ENCODE measurements around the gene RTN4RL2.
A peak's percentile ranks its signal among the peaks of the same experiment; 100 is the strongest.

The RTN4RL2 gene

DNA sequence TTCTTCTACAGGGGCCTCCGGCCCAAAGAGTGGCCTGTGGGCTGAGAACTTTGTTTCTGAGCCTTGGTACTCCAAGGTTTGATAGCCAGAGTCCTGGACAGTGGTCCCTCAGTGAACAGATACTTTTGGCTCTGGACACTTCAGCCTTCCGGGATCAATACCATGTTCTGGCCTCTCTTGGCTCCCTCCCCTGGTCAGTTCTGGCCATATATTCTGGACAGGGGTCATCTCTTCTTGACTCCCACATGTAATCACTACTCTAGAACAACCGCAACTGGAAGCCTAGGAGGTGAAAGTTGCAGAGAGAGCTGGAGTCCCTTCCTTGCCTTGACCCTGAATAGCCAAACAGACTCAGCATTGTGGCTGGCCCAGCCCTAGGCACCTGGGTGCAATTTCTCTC, 2.3 kb downstream of the RTN4RL2 start:
- DNase-seq (ENCODE audit: low read depth in 2 of 2) = no peak

DNA sequence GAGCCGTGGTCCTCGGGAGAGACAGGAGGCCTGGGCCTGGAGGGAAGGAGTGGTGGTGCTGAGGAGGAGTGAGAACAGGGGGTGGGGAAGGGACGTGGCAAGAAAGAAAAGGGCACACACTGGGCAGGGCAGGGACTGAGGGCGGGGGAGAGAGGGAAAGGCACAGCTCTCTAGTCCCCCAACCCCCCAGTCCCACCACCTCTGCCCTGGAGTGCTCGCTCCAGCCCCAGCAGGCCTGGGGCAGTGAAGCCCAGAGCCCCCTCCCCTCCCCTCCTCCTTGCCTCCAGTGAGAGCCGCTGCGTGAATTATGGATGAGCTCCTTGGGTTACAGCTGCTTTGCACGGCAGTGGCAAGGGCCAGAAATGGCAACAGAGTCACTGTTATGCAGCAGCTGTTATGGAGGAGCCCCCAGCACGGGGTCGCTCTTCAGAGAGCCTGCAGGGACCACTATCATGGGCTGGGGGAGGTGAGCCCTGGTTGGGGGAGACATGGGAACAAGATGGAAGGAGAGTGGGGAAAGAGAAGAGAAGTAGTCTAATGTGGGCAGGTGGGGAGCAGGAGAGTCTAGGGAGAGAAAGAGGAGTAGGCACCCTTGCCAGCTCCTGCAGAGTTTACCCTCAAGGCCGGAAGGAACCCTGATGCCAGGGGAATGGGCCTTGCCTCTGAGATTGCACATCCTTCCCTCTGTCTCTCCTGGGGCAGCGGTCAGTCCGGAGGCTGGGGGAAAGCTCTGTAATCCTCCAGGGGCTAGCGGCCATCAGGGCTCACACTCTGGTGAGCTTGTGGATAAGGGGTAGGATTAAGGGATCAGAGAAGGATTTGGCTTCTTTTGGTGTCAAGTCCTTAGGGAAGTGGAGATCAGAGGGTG, 3.6 kb downstream of the RTN4RL2 start:
- no peak for DNase-seq (ENCODE audit: low read depth in 2 of 2)

DNA sequence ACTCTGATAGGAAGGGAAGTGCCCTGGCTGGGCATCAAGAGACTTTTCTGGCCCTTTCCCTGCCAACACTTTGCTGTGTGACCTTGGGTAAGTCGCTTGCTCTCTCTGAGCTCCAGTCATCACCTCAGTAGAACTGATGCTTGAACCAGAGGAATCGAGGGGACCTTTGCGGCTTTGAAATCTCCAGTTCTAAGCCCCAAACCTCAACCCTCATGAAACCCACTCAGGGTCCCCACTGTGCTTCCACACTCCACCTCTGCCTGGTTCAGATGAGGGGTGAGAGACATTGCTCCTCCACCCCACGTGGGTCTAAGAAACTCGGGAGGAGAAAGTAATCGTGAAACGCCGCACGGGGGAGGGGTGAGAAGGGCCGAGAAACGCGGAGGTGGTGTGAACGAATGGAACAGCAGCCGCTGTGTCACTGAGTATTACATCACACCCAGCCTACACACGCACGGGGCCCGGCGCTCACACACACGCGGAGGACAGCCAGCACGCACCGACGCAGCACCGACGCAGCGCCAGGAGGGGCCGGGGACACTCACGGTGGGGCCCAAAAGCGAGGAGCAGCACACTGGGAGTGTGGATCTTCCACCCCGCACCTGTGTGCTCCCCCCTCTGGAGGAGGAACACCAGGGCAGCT, 4.3 kb downstream of the RTN4RL2 start:
- DNase-seq (ENCODE audit: low read depth in 2 of 2) = no peak

DNA sequence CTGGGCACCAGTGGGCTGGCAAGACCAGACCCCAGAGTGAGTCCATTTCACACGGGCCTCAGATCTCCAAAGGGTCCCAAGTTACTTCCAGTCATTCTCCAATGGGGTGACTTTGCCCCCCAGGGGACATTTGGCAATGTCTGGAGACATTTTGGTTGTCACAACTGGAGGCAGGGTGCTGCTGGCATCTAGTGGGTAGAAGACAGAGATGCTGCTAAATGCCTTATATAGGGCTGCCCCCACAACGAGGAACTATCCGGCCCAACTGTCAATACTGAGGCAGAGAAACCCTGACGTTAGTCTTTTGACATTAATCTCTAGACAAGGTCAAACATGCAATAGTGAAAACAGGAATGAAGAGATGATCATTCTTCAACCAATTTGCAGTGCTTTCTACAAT, 6.4 kb downstream of the RTN4RL2 start:
- no peak for DNase-seq (ENCODE audit: low read depth in 2 of 2)

DNA sequence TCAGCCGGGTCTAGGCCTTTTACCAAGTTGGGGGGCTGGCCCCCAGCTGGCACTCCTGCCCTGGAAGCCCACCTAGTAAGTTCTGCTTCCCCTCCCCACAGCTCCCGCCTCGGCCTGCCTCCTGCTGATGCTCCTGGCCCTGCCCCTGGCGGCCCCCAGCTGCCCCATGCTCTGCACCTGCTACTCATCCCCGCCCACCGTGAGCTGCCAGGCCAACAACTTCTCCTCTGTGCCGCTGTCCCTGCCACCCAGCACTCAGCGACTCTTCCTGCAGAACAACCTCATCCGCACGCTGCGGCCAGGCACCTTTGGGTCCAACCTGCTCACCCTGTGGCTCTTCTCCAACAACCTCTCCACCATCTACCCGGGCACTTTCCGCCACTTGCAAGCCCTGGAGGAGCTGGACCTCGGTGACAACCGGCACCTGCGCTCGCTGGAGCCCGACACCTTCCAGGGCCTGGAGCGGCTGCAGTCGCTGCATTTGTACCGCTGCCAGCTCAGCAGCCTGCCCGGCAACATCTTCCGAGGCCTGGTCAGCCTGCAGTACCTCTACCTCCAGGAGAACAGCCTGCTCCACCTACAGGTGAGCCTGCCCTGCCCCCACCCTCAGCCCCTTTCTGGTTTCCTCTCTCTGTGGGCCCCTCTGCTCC, 7.3 kb downstream of the RTN4RL2 start:
- DNase-seq (ENCODE audit: low read depth in 2 of 2) = no peak

DNA sequence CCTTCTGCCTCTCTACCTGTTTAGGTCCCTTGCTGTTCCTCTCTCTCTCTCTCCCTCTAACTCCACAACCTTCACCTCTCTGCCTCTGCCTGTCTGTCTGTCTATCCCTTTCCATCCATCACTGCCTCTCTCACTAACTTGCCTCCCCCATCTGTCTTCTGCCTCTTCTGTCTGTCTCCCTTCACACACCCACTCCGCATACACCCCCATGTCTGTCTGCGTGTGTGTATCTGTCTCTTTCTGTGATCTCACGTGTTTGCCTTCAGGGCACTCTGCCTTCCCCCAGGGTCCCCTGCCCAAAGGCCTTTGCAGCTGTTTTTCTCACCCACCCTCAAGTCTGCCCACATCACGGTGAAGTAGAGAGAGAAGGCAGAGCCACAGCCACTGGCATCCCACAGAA, 7.9 kb downstream of the RTN4RL2 start:
- no peak for DNase-seq (ENCODE audit: low read depth in 2 of 2)

DNA sequence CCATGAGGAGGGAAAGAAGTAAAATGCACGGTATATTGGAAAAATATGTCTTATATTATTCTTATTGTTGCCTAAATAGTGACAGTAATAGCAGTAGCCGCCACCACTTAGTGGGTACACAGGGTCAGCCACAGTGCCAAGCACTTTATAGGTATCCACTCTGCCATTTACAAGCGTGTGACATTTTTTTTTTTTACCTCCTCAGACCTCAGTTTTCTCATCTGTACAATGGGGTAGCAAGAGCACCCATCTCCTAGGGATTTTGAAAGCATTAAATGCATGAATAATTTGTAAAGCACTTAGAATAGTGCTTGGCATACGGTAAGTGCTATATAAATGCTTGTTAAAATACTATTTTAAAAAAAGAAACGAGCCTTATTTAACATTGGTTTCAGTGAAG, 8.9 kb downstream of the RTN4RL2 start:
- no peak for DNase-seq (ENCODE audit: low read depth in 2 of 2)

DNA sequence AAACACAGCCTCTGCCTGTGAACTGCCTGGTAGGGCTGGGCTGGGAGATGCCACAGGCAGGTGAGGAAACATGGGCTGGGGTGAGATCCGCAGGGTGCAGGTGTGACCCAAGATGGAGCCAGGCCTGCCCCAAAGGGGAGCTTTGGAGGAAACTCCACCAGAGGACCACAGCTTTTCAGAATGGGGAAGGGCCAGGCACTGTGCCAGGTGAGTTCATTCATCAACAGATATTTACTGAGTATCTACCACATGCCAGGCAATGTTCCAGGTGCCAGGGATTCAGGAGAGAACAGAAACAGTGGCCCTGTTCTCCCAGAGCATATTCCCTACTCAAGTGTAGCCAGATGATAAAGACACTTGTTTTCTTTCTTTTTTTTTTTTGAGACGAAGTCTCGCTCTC, 11.2 kb downstream of the RTN4RL2 start:
- no peak for DNase-seq (ENCODE audit: low read depth in 2 of 2)

DNA sequence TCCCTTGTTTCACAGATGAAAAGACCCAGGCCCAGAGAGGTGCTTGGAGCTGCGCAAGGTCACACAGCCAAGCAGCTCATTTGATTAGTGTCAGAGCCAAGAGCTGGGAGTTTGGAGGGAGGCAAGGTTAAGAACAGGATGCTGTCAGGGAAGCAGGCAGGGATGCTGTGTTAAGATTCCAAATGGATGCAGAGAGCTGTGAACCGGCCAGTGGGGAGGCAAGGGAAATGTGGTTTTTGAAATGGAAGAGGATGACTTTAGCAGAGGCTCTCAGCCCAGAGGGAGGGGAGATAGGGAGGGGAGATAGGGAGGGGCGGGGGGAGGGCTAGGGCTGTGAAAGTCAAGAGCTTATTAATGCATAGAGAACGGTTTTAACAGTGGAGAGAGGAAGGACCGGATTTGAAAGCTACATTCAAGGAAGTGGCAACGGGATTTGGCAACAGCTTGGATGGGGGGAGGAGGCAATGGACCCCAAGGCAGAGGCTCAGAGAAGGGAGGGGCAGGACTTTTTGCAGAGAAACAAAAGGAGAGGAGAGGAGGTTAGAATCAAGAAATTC, 13.0 kb downstream of the RTN4RL2 start:
- no peak for DNase-seq (ENCODE audit: low read depth in 2 of 2)

DNA sequence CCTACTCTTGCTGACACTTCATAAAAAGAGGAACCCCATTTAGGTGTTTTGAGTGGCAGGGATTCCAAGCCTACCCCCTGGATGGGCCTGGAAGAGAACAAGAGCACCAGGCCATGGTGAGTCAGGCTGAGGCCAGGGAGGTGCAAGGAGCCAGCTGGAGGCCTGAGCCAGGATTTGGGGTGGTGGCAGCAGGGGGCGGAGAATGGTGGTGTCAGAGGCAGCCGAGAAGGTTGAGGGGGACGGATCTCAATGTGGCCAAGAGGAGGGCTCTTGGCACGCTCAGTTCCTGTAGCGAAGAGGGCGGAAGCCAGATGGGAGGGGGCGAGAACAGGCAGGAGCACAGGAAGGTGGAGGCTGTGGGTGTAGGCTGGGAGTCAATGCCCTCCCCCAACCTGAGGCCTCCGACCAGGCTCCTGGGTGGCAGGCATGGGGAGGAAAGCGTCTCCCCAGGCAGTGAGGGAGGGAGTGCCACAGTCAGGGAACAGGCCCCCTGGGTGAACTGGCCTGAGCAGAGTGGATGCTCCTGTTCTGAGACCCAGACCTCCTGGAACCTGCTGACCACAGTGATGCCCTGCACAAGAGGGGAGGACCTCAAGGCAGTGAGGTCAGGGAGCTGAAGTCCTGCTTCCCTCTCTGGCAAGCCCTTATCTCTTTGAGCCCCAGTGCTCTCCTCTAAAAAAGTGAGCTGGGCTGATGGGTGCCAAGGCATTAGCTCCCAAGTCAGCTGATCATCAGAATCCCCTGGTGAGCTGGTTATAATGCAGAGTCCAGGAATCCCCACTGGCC, 13.9 kb downstream of the RTN4RL2 start:
- DNase-seq (ENCODE audit: low read depth in 2 of 2) = no peak

DNA sequence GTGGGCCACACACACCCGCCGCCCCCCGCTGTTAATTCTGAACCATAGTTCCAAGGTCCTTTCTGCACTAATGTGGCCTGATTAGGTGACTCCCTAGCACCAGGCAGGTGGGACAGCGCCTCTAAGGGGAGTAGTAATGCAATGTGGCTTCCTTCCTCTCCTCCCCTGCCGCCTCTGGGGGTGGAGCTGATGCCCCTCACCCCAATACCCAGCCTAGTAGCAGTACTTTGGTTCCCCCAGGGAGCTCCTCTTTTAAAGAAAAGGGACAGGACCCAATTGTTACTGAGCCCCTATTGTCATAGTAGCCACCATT, 14.4 kb downstream of the RTN4RL2 start:
- no peak for DNase-seq (ENCODE audit: low read depth in 2 of 2)

DNA sequence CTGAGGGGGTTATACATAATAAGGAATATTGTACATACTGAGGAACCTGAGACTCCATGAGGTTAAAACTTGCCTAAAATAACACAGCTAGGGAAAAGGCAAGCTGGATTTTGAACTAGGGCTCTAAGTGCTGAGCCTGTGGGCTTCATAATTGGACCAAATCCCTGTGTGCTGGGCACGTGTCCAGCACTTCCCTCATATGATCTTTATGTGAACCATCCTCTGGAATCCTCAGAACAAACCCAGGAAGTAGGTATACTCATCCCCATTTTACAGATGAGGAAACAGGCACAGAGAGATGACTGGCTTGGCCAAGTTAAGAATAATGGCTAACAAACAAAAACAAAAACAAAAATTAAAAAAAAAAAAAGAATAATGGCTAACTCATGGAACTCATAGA, 14.9 kb downstream of the RTN4RL2 start:
- no peak for DNase-seq (ENCODE audit: low read depth in 2 of 2)

DNA sequence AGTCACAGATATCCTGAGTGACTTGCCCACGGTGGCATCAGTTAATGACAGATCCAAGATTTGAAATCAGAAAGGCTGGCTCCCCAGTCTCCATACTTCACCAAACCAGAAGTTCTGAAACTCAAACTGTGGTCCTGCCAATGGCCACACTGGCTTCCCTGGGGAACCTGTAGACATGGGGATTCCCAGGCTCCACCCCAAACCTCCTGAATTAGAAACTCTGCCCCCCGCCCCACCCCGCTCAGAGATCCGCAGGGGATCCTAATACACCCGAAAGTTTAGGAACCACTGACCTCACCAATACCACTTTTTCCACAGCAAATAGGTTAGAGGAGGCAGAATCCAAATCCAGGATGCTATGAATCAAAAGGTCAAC, 15.3 kb downstream of the RTN4RL2 start:
- no peak for DNase-seq (ENCODE audit: low read depth in 2 of 2)

DNA sequence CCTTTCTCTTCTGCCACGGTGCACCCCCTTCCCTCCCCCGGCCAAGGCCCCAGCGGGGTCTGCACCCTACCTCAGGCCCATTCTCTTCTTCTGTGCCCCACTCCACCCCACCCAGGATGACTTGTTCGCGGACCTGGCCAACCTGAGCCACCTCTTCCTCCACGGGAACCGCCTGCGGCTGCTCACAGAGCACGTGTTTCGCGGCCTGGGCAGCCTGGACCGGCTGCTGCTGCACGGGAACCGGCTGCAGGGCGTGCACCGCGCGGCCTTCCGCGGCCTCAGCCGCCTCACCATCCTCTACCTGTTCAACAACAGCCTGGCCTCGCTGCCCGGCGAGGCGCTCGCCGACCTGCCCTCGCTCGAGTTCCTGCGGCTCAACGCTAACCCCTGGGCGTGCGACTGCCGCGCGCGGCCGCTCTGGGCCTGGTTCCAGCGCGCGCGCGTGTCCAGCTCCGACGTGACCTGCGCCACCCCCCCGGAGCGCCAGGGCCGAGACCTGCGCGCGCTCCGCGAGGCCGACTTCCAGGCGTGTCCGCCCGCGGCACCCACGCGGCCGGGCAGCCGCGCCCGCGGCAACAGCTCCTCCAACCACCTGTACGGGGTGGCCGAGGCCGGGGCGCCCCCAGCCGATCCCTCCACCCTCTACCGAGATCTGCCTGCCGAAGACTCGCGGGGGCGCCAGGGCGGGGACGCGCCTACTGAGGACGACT, 15.9 kb downstream of the RTN4RL2 start:
- peak in 1 of 2 donors; percentile 36 for DNase-seq (ENCODE audit: low read depth in 2 of 2)

DNA sequence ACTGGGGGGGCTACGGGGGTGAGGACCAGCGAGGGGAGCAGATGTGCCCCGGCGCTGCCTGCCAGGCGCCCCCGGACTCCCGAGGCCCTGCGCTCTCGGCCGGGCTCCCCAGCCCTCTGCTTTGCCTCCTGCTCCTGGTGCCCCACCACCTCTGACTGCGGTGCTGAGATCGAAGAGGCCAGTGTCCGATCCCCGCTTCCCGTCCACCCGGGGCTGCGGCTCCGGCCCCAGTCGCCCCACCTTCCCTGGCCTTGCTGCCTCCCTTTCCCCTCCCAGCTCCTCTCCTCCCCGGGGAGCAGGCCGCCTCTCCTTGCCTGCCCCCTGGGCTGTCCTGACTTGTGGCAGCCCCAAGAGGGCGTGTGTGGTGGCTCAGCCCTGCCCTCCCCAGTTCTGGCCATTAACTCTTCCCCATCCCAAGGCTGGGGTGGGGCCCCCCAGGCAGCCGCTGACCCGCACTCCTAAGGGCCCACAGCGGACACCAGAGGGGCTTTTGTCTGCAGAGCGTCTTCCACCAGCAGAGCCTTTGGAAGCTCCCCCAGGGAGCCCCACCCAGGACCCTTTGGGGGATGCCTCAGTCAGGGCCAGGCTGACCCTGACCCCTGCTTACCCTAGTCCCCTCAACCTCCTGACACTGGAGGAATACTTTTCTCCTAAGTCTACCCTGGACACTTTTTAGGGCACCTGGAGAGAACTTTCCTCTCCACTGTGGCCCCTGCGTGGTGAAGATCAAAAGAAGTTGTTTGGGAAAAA, 16.6 kb downstream of the RTN4RL2 start:
- DNase-seq (ENCODE audit: low read depth in 2 of 2) = peak in 1 of 2 donors; percentile 26

DNA sequence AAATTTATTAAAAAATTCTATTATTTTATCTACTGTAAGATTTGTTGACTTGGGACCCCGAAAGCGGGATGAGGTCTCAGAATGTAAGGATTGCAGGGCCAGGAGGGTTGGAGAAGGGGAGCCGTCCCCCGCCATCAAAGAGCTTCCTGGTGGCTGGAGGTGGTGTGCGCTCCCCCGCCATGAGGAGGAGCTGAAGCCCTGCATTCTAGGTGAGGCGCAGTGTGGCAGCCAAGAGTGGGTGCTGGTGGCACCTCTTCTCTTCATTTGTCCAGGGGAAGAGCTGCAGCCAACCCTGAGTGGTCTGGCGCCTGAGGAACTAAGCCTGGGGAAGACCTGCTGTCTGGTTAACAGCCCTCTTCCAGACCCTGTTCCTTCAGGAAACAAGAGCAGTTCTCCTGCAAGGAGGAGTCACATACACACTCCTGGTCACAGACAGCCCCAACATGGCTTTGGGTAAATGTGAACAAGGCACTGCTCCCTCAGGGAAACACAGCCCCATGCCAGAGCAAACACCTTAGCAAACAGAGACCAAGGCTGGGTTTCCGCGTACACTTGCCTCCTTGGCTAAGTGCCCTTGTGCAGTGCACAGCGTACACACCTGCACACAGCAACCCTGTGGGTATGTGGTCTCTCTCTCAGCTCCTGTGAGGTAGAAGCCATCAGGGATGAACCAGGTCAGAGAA, 17.3 kb downstream of the RTN4RL2 start:
- no peak for DNase-seq (ENCODE audit: low read depth in 2 of 2)

DNA sequence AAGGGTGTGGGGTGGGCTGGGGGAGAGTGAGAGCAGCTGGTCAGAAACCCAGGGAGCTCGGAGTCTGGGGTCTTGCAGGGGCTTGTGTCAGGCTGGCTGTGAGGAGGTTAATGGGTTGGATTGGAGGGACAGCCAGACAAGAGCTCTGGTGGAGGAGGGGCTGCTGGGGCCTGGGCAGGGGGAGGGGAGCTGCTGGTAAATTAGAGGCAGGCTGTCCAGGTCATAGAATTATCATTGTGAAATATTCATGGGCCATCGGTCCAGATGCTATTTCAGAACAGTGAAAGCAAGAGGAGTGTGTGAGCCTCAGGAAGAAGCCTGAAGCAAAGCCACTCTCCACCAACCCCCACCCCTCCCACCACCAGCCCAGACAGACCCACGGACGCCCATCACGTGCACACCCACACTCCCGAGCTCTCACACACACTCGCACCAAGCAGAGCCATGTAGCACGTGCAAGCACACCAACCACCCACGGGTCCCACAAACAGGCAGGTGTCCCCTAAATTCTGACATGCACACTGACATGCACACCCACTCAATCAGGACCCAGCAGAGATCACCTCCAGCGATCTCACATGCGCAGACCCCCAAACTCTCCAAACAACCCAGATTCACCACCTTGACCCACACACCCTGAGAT, 18.8 kb downstream of the RTN4RL2 start:
- no peak for DNase-seq (ENCODE audit: low read depth in 2 of 2)

DNA sequence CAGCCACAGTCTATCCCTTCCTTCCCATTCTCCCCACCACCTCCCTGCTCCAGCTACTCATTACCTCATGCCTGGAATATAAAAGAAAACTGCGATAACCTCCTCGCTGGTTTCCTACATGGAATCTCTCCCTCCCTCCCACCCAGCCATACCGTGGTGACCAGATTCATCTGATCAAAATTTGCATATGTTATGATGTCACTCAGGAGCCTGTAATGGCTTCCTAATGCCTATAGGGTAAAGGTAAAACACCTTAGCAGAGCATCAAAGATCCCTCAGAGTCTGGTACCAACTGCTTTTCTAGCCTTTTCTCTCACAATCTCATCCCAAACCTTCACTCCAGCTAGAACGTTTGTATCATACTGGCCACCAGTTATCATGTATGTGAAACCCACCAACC, 19.6 kb downstream of the RTN4RL2 start:
- DNase-seq (ENCODE audit: low read depth in 2 of 2) = no peak

DNA sequence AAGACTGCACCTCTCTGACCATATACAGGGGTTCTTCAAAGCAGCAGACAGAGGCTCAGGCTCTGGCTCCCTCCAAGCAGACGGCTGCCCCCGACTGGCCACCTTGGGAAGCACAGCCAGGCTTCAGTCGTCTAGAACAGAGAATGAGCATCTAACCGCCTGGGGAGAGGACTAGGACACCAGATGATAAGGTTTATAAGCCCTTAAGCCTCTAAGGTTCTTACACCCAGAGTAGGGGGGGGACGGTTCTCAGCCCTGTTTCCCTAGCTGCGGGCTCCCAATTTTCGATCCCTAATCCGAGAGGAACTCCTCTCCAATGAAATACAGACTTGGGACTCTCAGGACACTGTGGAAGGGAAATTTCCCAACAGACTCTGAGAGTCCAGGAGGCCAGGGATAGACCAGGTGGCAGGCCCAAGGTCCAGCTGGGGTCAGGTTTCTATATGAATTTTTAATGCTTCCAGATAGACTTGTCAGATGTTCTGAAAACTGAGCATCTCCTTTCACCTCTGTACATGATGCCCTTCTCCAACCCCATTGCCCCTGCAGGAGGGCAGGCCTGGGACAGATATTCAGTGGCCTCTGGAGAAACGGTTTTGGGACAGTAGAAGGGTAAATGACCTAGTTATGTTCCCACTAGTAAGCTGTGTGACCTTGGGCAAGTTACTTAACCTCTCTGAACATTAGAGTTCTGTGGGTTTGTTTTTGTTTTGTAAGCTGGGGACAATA, 20.2 kb downstream of the RTN4RL2 start:
- peak; percentile 60 to 68 for DNase-seq (ENCODE audit: low read depth in 2 of 2)
